Calu3 (cell line): Measurements from ENCODE around the gene MAP4K5. TPM values are rescaled to one million over a fixed set of nuclear protein-coding genes. Genes with fewer than 3 reads are reported as not detected.

Experiments used
- BruUV-seq: library from RNA; stranded (reverse); fragments of 400-500 nt; replicated peaks from 2 replicates; lab custom pipeline; 2021; lab: Mats Ljungman, UMichigan
- CTCF ChIA-PET: fragments of 300-600 bp; sonication (Branson Sonifier 250); formaldehyde crosslinking; loops from one replicate; lab custom pipeline; 2022; ENCODE audit warnings: antibody characterized with exemption; lab: Charles Lee
- DNase-seq: peaks from one replicate; pipeline ENCODE4 v3.0.0; 2022
- H3K27ac Mint-ChIP-seq: one replicate; pipeline ENCODE4 v1.8.0; 2022; ENCODE audit warnings: mixed read lengths; ENCODE audit not compliant: unreplicated experiment
- H3K27me3 Mint-ChIP-seq: one replicate; pipeline ENCODE4 v1.8.0; 2022; ENCODE audit warnings: mixed read lengths; ENCODE audit not compliant: unreplicated experiment
- H3K36me3 Mint-ChIP-seq: one replicate; pipeline ENCODE4 v1.8.0; 2022; ENCODE audit warnings: mild to moderate bottlenecking, moderate library complexity, mixed read lengths; ENCODE audit not compliant: insufficient read depth, unreplicated experiment
- H3K4me1 Mint-ChIP-seq: one replicate; pipeline ENCODE4 v1.8.0; 2022; ENCODE audit warnings: mild to moderate bottlenecking, low read depth, mixed read lengths; ENCODE audit not compliant: unreplicated experiment
- H3K4me3 Mint-ChIP-seq: one replicate; pipeline ENCODE4 v1.8.0; 2022; ENCODE audit warnings: mild to moderate bottlenecking, low read depth, moderate library complexity, mixed read lengths; ENCODE audit not compliant: unreplicated experiment
- H3K9me3 Mint-ChIP-seq: one replicate; pipeline ENCODE4 v1.8.0; 2022; ENCODE audit warnings: low read depth, mixed read lengths; ENCODE audit not compliant: unreplicated experiment
- intact Hi-C: fragments of 100-400 bp; cut with micrococcal nuclease; formaldehyde crosslinking; loops from one replicate; pipeline ENCODE4 v1.10.0; 2022; ENCODE audit not compliant: unreplicated experiment
- total RNA-seq: library from RNA; stranded (reverse); gene quantifications from 2 replicates; pipeline ENCODE4 v1.2.3, GENCODE V29; 2022
- TF ChIP-seq, protein P1 (sequence below): fragments of 200-600 bp; IDR thresholded peaks from one replicate; pipeline ENCODE4 v1.8.0; 2022; ENCODE audit warnings: antibody characterized with exemption; ENCODE audit not compliant: unreplicated experiment

The MAP4K5 gene
- total RNA-seq, 1 experiment from 2014 or later, result 67.4 TPM

DNA sequence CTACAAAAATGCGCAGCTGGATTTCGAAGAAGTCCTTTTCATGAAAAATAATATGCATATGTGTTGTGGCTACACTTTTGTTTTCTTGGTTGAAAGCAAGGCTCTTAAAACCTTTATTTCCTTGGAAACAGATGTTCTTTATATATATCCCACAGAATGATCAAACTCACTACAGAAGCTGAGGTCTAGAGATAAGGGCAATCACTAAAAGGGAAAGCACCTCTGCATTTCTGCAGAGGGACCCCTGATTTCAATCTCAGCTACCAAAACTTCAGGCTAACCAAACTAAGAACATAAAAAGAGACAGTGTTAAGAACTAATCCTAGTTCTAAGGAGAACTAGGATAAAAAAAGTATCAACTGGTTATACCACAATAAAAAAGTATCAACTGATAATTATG lies 70.3 kb downstream of the MAP4K5 start:
- peaks cover 14% of the 10 kb centered on the region for H3K36me3 Mint-ChIP-seq
- H3K27me3 Mint-ChIP-seq, result no peaks in the 10 kb centered on the region

DNA sequence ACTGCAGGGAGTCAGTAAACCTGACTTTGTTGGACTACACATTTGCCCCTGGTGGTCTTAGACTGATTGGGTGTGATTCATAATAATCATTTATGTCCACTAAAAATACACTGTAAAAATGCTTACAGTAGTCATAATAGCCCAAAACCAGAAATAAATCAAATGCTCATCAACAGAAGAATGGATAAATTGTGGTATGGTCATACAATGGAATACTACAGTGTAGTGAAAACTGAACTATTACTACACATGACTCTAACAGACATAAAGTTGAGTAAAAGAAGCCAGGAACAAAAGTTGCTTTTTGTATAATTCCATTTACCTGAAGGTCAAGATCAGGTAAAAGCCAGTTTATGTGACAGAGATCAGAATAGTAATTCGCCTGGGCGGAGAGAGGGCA lies 78.5 kb downstream of the MAP4K5 start:
- no peak for DNase-seq
- intact Hi-C loops, result no loop called here
- CTCF ChIA-PET, result no interaction called here
- Mint-ChIP-seq H3K4me3 (no peak overlapping the region), H3K9me3 (peaks cover 5% of the 10 kb centered on the region), H3K27ac (no peak overlapping the region), H3K27me3 (no peaks in the 10 kb centered on the region), H3K4me1 (no peaks in the 10 kb centered on the region), H3K36me3 (peaks cover 22% of the 10 kb centered on the region)
- TF ChIP-seq, protein P1, sequence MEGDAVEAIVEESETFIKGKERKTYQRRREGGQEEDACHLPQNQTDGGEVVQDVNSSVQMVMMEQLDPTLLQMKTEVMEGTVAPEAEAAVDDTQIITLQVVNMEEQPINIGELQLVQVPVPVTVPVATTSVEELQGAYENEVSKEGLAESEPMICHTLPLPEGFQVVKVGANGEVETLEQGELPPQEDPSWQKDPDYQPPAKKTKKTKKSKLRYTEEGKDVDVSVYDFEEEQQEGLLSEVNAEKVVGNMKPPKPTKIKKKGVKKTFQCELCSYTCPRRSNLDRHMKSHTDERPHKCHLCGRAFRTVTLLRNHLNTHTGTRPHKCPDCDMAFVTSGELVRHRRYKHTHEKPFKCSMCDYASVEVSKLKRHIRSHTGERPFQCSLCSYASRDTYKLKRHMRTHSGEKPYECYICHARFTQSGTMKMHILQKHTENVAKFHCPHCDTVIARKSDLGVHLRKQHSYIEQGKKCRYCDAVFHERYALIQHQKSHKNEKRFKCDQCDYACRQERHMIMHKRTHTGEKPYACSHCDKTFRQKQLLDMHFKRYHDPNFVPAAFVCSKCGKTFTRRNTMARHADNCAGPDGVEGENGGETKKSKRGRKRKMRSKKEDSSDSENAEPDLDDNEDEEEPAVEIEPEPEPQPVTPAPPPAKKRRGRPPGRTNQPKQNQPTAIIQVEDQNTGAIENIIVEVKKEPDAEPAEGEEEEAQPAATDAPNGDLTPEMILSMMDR, result no peak
- no TSS peak for BruUV-seq

More for the DNA sequence above, 70.3 kb downstream of the MAP4K5 start:
- Mint-ChIP-seq H3K9me3 (no peaks in the 10 kb centered on the region), H3K4me3 (no peak overlapping the region), H3K27ac (no peak overlapping the region), H3K4me1 (no peaks in the 10 kb centered on the region)
- TF ChIP-seq, protein P1, result no peak
- DNase-seq, result no peak
- CTCF ChIA-PET, result no interaction called here
- BruUV-seq, result no TSS peak
- intact Hi-C loops, result no loop called here

GRCh38 chr14:50452979-50453705 lies 79.2 kb downstream of the MAP4K5 start:
- CTCF ChIA-PET, result no interaction called here
- H3K27ac Mint-ChIP-seq, result no peak overlapping the region

DNA sequence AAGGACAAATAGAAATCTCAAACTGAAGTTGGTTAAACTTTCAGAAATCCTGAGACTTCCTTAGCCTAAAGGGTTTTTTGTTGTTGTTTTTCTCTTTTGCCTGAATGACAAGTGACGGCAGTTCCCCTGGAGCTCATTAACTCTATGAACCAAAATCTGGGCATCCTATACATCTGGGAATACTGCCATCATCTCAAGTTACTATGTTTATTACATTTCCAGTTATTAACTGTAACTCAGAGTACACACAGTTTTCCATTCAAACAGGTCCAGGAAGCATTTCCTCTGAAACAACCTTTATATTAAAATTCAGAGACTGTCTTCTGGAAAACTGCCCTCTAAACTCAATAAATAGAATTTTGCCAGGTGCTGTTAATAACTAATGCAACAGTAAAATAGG lies 80.1 kb downstream of the MAP4K5 start:
- intact Hi-C loops, result no loop called here
- Mint-ChIP-seq H3K27ac (no peak overlapping the region), H3K27me3 (no peaks in the 10 kb centered on the region), H3K4me3 (no peak overlapping the region), H3K4me1 (no peaks in the 10 kb centered on the region), H3K9me3 (peaks cover 5% of the 10 kb centered on the region), H3K36me3 (peaks cover 27% of the 10 kb centered on the region)
- CTCF ChIA-PET, result no interaction called here
- no peak for DNase-seq
- TF ChIP-seq, protein P1, result no peak
- BruUV-seq, result no TSS peak

More at GRCh38 chr14:50452979-50453705, 79.2 kb downstream of the MAP4K5 start:
- peaks cover 5% of the 10 kb centered on the region for H3K9me3 Mint-ChIP-seq
- no peak for DNase-seq
- no peaks in the 10 kb centered on the region for H3K27me3 Mint-ChIP-seq
- peaks cover 22% of the 10 kb centered on the region for H3K36me3 Mint-ChIP-seq
- no peaks in the 10 kb centered on the region for H3K4me1 Mint-ChIP-seq
- no peak overlapping the region for H3K4me3 Mint-ChIP-seq
- intact Hi-C loops, result no loop called here
- TF ChIP-seq, protein P1, result no peak
- BruUV-seq, result no TSS peak
